K562 (cell line): ENCODE measurements around the gene CTRL. TPM values are rescaled to one million over a fixed set of nuclear protein-coding genes. Genes with fewer than 3 reads are reported as not detected.

Experiments
- ATAC-seq: fragments of 200-7000 bp; cut with Tn5 transposase; 3 replicates; pipeline ENCODE4 v1.9.1; 2020; ENCODE audit warnings: moderate library complexity
- BruUV-seq: library from RNA; stranded (reverse); fragments of 400-500 nt; replicated peaks from 2 replicates; lab custom pipeline; 2021; lab: Mats Ljungman, UMichigan
- CTCF ChIA-PET: fragments of 300-600 bp; formaldehyde crosslinking; extraction: SDS; loops from one replicate; lab custom pipeline; 2021; ENCODE audit warnings: low intra/inter-chr PET ratio; lab: Yijun Ruan, JAX
- POLR2A ChIA-PET: fragments of 300-600, 350-650 bp; sonication (Branson Sonifier 250); formaldehyde crosslinking; extraction: SDS; loops from one replicate; lab custom pipeline; 2021; ENCODE audit warnings: antibody characterized with exemption, inconsistent platforms; lab: Yijun Ruan, JAX
- DNase-seq, 4 experiments: peaks; one replicate each; pipeline versions ENCODE4 v3.0.0 to v3.0.0-alpha.2; 2011 to 2018; ENCODE audit warnings: low spot score in 3 of 4, mixed read lengths in 3 of 4; ENCODE audit errors: extremely low read depth in 1 of 4
- FAIRE-seq: peaks from 2 replicates; lab custom pipeline; 2011; peaks lifted over from hg19 to GRCh38; lab: Jason Lieb, UNC
- H2AFZ ChIP-seq: 2 replicates; pipeline ENCODE4 v1.6.0; 2011; ENCODE audit warnings: low read depth, low read length, control low read depth, inconsistent platforms
- H3K27ac ChIP-seq: fragments of 200-600 bp; 3 replicates; pipeline ENCODE4 v1.8.0; 2011; ENCODE audit warnings: low read depth, mild to moderate bottlenecking, control low read depth, inconsistent platforms, low read length, moderate library complexity, mixed read lengths; ENCODE audit errors: extremely low read depth
- H3K27me3 ChIP-seq, 2 experiments: fragments of 300-600 bp in 1 of 2; 2 replicates in 1 of 2; 3 replicates in 1 of 2; pipeline versions ENCODE4 v1.6.0 to v1.8.0; 2011; ENCODE audit warnings: inconsistent platforms in 2 of 2, low read length in 2 of 2, mild to moderate bottlenecking in 1 of 2, mixed read lengths in 1 of 2, moderate library complexity in 1 of 2; ENCODE audit not compliant: control insufficient read depth in 2 of 2, insufficient read depth in 2 of 2
- H3K36me3 ChIP-seq: fragments of 300-600 bp; 3 replicates; pipeline ENCODE4 v1.8.0; 2011; ENCODE audit warnings: mild to moderate bottlenecking, low read length, inconsistent platforms; ENCODE audit not compliant: control insufficient read depth, insufficient read depth
- H3K4me1 ChIP-seq, 2 experiments: fragments of 200-600 bp in 1 of 2; replicated peaks in 1 of 2; 2 replicates in 1 of 2; 3 replicates in 1 of 2; pipeline versions ENCODE4 v1.5.1 to v1.8.0; 2011; ENCODE audit warnings: inconsistent platforms in 2 of 2, low read length in 2 of 2, mild to moderate bottlenecking in 1 of 2, mixed read lengths in 1 of 2, moderate library complexity in 1 of 2; ENCODE audit not compliant: control insufficient read depth in 2 of 2, insufficient read depth in 2 of 2
- H3K4me2 ChIP-seq: 2 replicates; pipeline ENCODE4 v1.6.1; 2011; ENCODE audit warnings: low read length, control low read depth, inconsistent platforms, mixed read lengths; ENCODE audit not compliant: insufficient read depth
- H3K4me3 ChIP-seq: fragments of 200-600 bp; sonication (generic), shearing (Covaris generic); 2 replicates; pipeline ENCODE4 v1.5.1; 2016; ENCODE audit warnings: control low read depth, inconsistent platforms
- H3K79me2 ChIP-seq: fragments of 200-600 bp; 3 replicates; pipeline ENCODE4 v1.8.0; 2011; ENCODE audit warnings: low read length, inconsistent platforms; ENCODE audit not compliant: control insufficient read depth, insufficient read depth
- H3K9ac ChIP-seq, 2 experiments: 2 replicates each; pipeline versions ENCODE4 v1.6.0 to v1.6.1; 2011; ENCODE audit warnings: low read depth in 2 of 2, low read length in 2 of 2, control low read depth in 1 of 2, inconsistent platforms in 1 of 2, mild to moderate bottlenecking in 1 of 2, mixed read lengths in 1 of 2; ENCODE audit not compliant: insufficient read depth in 1 of 2
- H3K9me1 ChIP-seq: one replicate; pipeline ENCODE4 v1.6.0; 2011; ENCODE audit warnings: inconsistent platforms, mild to moderate bottlenecking, low read length, moderate library complexity; ENCODE audit not compliant: control insufficient read depth, insufficient read depth
- H3K9me3 ChIP-seq: replicated peaks from 2 replicates; pipeline ENCODE4 v1.5.1; 2011; ENCODE audit warnings: low read depth, low read length, inconsistent platforms; ENCODE audit not compliant: control insufficient read depth, insufficient read depth
- H4K20me1 ChIP-seq: replicated peaks from 2 replicates; pipeline ENCODE4 v1.6.1; 2011; ENCODE audit warnings: low read length, inconsistent platforms, mixed read lengths; ENCODE audit not compliant: control insufficient read depth, insufficient read depth
- BCOR ChIP-seq: fragments of 450-650 bp; IDR thresholded peaks from 2 replicates; pipeline ENCODE4 v1.6.1; 2016
- SMAD1 ChIP-seq: fragments of 150-350 bp; IDR thresholded peaks from 2 replicates; pipeline ENCODE4 v1.6.1; 2014; ENCODE audit warnings: low read length, low read depth; ENCODE audit not compliant: partially characterized antibody
- WGBS: fragments of 100-300 bp; shearing (Covaris generic); methylation state at CpG from one replicate; pipeline ENCODE4 v1.1.6; 2016; ENCODE audit warnings: low coverage, mixed read lengths; ENCODE audit not compliant: insufficient coverage; ENCODE audit errors: missing lambda C conversion rate; 5-methylcytosine and 5-hydroxymethylcytosine counted together
- in situ Hi-C: fragments of 300-500 bp; cut with MboI; formaldehyde crosslinking; loops from 4 replicates; pipeline ENCODE4 v1.15.0; 2018; ENCODE audit warnings: inconsistent platforms, mixed read lengths
- intact Hi-C: fragments of 100-400 bp; cut with micrococcal nuclease; formaldehyde crosslinking; loops from 2 replicates; pipeline ENCODE4 v1.14.2; 2022
- polyA plus RNA-seq, 8 experiments: library from polyadenylated mRNA; depleted of rRNA in 4 of 8; stranded (reverse) in 5 of 8; unstranded in 3 of 8; fragments of >200 nt; fragmentation: Nextera tagmentation in 2 of 8; fragmentation: Illumina TruSeq in 1 of 8; extraction: Ambion mirVana in 2 of 8; extraction: Trizol in 1 of 8; gene quantifications; 2 replicates each; pipeline versions ENCODE4 v1.2.1 to v1.2.3, GENCODE V29; 2011 to 2014; ENCODE audit warnings: inconsistent platforms in 1 of 8, missing spikeins in 1 of 8
- total RNA-seq, 7 experiments: library from RNA; depleted of rRNA in 6 of 7; stranded (reverse); fragments of >200 nt in 6 of 7; fragmentation: Illumina TruSeq in 2 of 7; extraction: Trizol in 2 of 7; gene quantifications; 2 replicates each; pipeline versions ENCODE4 v1.2.1 to v1.2.3, GENCODE V29; 2011 to 2021; ENCODE audit warnings: low replicate concordance in 1 of 7
- TF ChIP-seq, protein P1 (sequence below): sonication (generic); formaldehyde crosslinking; IDR thresholded peaks from 2 replicates; pipeline ENCODE4 v1.8.1; 2022; ENCODE audit warnings: missing genetic modification reagents
- TF ChIP-seq, protein P2 (sequence below): fragments of 250-450 bp; sonication (Bioruptor Pico); IDR thresholded peaks from 2 replicates; pipeline ENCODE4 v1.8.0; 2021; ENCODE audit warnings: mild to moderate bottlenecking, moderate library complexity

CTRL gene
- total and polyA plus RNA-seq, 9 of the 15 experiments (the other 6 are each of a cell fraction or from before 2014, with no cell fraction given), result 1.4 to 5.6 (median 2.5) TPM

DNA sequence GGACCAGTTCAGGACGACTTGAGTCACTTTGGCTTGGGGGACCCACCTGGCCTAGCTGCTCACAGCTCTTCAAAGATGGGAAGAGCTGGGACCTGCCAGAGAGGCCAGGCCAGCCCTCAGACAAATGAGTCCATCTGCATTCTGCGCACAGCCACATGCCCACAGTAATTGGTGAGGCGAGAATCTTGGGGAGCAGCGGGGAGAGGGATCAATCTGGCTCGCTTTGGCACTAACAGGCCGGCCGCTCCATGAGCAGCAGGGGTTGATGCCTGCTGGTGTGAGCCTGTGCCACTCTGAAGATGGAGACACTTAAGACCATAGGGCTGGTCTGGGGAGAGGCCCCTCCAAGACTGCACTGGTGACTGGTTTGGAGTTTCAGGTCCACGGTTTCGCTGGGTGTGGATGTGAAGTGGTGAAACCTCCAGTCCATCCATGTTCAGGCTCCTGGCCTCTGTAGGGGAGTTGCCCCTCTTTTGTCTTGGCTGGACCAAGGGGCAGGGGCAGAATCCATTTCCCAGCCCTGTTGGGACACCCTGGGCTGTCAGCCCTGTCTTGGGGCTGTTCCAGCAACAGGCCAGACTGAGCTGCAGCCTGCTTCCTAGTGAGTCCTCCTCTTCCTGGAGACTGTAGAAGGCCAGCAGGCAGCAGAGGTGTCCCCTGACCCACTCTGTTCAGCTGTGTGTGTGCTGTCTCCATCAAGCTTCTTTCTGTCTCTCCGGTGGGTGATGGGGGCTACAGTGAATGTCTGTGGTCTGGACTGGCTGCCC is 7.3 kb downstream of the CTRL start:
- Histone ChIP-seq H3K4me1 (peaks cover 13 to 26% of the 10 kb centered on the region in 2 experiments), H3K79me2 (no peaks in the 10 kb centered on the region), H3K9me3 (no peaks in the 10 kb centered on the region), H2AFZ (no peak overlapping the region), H3K4me3 (no peak overlapping the region), H3K9ac (peak overlapping the region in 1 of 2 experiments; percentile 53; a peak in 1 of 4 replicates), H3K4me2 (no peak overlapping the region), H3K36me3 (no peaks in the 10 kb centered on the region; the same call in 2 of the 3 replicates), H3K27ac (no peak overlapping the region), H3K27me3 (no peaks in the 10 kb centered on the region), H4K20me1 (peaks cover 22% of the 10 kb centered on the region), H3K9me1 (peaks cover 3% of the 10 kb centered on the region)
- DNase-seq (no peak), FAIRE-seq (no peak), ATAC-seq (no peak)
- ChIA-PET POLR2A (interaction anchor here (0.6 to 1.6 kb wide), 4 partner anchors 13 to 307 kb away, joined by 3 to 4 read pairs (median 3); no protein-coding TSS in a partner anchor), CTCF (no interaction called here)
- TF ChIP-seq, protein P1, sequence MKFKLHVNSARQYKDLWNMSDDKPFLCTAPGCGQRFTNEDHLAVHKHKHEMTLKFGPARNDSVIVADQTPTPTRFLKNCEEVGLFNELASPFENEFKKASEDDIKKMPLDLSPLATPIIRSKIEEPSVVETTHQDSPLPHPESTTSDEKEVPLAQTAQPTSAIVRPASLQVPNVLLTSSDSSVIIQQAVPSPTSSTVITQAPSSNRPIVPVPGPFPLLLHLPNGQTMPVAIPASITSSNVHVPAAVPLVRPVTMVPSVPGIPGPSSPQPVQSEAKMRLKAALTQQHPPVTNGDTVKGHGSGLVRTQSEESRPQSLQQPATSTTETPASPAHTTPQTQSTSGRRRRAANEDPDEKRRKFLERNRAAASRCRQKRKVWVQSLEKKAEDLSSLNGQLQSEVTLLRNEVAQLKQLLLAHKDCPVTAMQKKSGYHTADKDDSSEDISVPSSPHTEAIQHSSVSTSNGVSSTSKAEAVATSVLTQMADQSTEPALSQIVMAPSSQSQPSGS (CRISPR knock-in tag), result no peak
- TF ChIP-seq, protein P2, sequence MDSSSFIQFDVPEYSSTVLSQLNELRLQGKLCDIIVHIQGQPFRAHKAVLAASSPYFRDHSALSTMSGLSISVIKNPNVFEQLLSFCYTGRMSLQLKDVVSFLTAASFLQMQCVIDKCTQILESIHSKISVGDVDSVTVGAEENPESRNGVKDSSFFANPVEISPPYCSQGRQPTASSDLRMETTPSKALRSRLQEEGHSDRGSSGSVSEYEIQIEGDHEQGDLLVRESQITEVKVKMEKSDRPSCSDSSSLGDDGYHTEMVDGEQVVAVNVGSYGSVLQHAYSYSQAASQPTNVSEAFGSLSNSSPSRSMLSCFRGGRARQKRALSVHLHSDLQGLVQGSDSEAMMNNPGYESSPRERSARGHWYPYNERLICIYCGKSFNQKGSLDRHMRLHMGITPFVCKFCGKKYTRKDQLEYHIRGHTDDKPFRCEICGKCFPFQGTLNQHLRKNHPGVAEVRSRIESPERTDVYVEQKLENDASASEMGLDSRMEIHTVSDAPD (CRISPR knock-in tag), result no peak
- TF ChIP-seq BCOR (no peak), SMAD1 (no peak)
- WGBS, result 76% methylated on average over 10 of the region's 10 CpGs
- BruUV-seq, result no TSS peak
- intact Hi-C loops, result no loop called here
- in situ Hi-C loops, result loop anchor here (10.0 kb wide), 1 partner anchor 400 kb away; the partner anchor contains the start of gene RIPOR1
